Activated T-cell treated with anti-CD3 and anti-CD28 coated beads, Interleukin-2, amount 50 U/mL, for 24 hours (primary cell): Measurements from ENCODE around the gene FBXL20.
A peak's percentile ranks its signal among the peaks of the same experiment; 100 is the strongest.
"Not testable (repeated sequence)": the region's sequence is repeated elsewhere in the genome, so short reads cannot be mapped to it uniquely, and the experiment has no call there.

Experiments
- DNase-seq: peaks from one replicate; pipeline ENCODE4 v3.0.0-alpha.2; 2020
- H3K27ac Mint-ChIP-seq: 2 replicates; pipeline ENCODE4 v1.8.0; 2020; ENCODE audit warnings: mild to moderate bottlenecking, mixed read lengths
- H3K27me3 Mint-ChIP-seq: 2 replicates; pipeline ENCODE4 v1.8.0; 2020; ENCODE audit warnings: mixed read lengths
- H3K36me3 Mint-ChIP-seq: 2 replicates; pipeline ENCODE4 v1.8.0; 2020; ENCODE audit warnings: low read depth, mixed read lengths
- H3K4me1 Mint-ChIP-seq: 2 replicates; pipeline ENCODE4 v1.8.0; 2020; ENCODE audit warnings: low read depth, mixed read lengths
- H3K4me3 Mint-ChIP-seq: 2 replicates; pipeline ENCODE4 v1.8.0; 2020; ENCODE audit warnings: mild to moderate bottlenecking, moderate library complexity, mixed read lengths
- H3K9me3 Mint-ChIP-seq: 2 replicates; pipeline ENCODE4 v1.8.0; 2020; ENCODE audit warnings: mixed read lengths

The FBXL20 gene

GRCh38 chr17:39332092-39332491 lies 69.3 kb downstream of the FBXL20 start:
- no peak for DNase-seq
- Mint-ChIP-seq H3K27me3 (no peaks in the 10 kb centered on the region), H3K9me3 (no peaks in the 10 kb centered on the region), H3K4me3 (no peak overlapping the region), H3K36me3 (peaks cover 7% of the 10 kb centered on the region), H3K27ac (no peak overlapping the region), H3K4me1 (peaks cover 1% of the 10 kb centered on the region)

GRCh38 chr17:39328815-39329214 lies 72.6 kb downstream of the FBXL20 start:
- no peak for DNase-seq
- peaks cover 3% of the 10 kb centered on the region for H3K36me3 Mint-ChIP-seq
- H3K27ac Mint-ChIP-seq, result no peak overlapping the region
- no peaks in the 10 kb centered on the region for H3K9me3 Mint-ChIP-seq
- H3K27me3 Mint-ChIP-seq, result no peaks in the 10 kb centered on the region
- no peak overlapping the region for H3K4me3 Mint-ChIP-seq
- peaks cover 6% of the 10 kb centered on the region for H3K4me1 Mint-ChIP-seq

GRCh38 chr17:39327109-39327508 lies 74.3 kb downstream of the FBXL20 start:
- Mint-ChIP-seq H3K27ac (no peak overlapping the region), H3K4me3 (no peak overlapping the region), H3K4me1 (peaks cover 6% of the 10 kb centered on the region), H3K9me3 (no peaks in the 10 kb centered on the region), H3K27me3 (no peaks in the 10 kb centered on the region), H3K36me3 (no peaks in the 10 kb centered on the region)
- no peak for DNase-seq

- peak overlapping the region; percentile 35 for H3K27ac Mint-ChIP-seq
- H3K36me3 Mint-ChIP-seq, result no peaks in the 10 kb centered on the region
- H3K27me3 Mint-ChIP-seq, result no peaks in the 10 kb centered on the region
- H3K4me3 Mint-ChIP-seq, result no peak overlapping the region
- H3K9me3 Mint-ChIP-seq, result no peaks in the 10 kb centered on the region
- DNase-seq, result no peak
- peaks cover 6% of the 10 kb centered on the region for H3K4me1 Mint-ChIP-seq
These were observed 75.7 kb downstream of the FBXL20 start for GRCh38 chr17:39325528-39326240.

DNA sequence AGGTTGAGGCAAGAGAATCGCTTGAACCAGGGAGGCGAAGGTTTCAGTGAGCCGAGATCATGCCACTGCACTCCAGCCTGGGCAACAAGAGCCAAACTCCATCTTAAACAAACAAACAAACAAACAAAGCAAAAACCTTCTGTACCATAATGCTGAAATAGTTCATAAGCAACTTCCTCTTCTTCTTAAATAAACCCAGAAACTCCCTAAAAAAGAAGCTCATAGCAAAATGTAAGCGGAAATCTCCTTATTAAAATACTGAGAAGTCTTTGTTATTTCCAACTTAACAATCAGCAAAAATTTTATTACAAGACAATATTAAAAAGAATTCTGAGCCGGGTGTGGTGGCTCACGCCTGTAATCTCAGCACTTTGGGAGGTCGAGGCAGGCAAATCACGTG lies 82.8 kb downstream of the FBXL20 start:
- DNase-seq, result no peak
- Mint-ChIP-seq H3K9me3 (no peaks in the 10 kb centered on the region), H3K36me3 (peaks cover 3% of the 10 kb centered on the region), H3K27me3 (no peaks in the 10 kb centered on the region), H3K4me3 (no peak overlapping the region), H3K4me1 (no peaks in the 10 kb centered on the region), H3K27ac (no peak overlapping the region)

DNA sequence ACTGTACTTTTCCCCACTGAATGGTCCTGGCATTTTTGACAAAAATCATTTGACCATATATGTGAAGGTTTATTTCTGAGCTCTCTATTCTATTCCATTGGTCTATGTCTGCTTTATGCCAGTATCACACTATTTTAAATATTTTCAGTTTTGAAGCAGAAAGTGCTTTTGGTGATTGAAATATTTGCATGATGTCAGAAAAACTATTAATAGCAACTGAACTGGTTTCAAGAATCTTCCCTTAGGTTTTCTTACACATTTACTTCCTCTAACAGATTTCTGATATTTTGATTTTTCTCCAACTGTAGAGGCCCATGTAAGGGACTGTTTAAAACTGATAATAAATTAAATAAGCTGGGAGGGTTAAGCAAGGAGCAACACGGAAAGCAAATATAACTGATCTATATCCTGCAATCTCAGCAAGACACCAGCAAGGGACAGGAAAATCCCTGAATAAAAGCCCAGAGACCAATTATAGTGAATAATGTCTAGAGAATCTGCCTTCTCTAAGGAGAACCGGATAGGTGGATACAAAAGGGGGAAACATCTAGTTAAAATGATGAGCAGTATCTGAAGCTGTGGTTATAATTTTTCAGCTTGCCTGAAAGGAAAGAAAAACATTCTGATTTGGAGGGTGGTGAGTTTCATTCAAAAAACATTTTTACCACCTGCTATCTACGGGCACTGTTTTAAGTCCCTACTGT lies 94.8 kb downstream of the FBXL20 start:
- DNase-seq, result no peak
- H3K4me1 Mint-ChIP-seq, result peaks cover 3% of the 10 kb centered on the region
- no peak overlapping the region for H3K4me3 Mint-ChIP-seq
- H3K9me3 Mint-ChIP-seq, result no peaks in the 10 kb centered on the region
- H3K27me3 Mint-ChIP-seq, result no peaks in the 10 kb centered on the region
- H3K36me3 Mint-ChIP-seq, result peaks cover 23% of the 10 kb centered on the region
- H3K27ac Mint-ChIP-seq, result no peak overlapping the region

- Mint-ChIP-seq H3K27ac (no peak overlapping the region), H3K4me3 (no peak overlapping the region), H3K9me3 (no peaks in the 10 kb centered on the region), H3K27me3 (no peaks in the 10 kb centered on the region), H3K36me3 (peaks cover 27% of the 10 kb centered on the region), H3K4me1 (peaks cover 5% of the 10 kb centered on the region)
- DNase-seq, result no peak
These were observed 95.4 kb downstream of the FBXL20 start for GRCh38 chr17:39305978-39306377.

GRCh38 chr17:39304188-39304587 lies 97.2 kb downstream of the FBXL20 start:
- Mint-ChIP-seq H3K4me3 (no peak overlapping the region), H3K4me1 (peaks cover 5% of the 10 kb centered on the region), H3K27ac (no peak overlapping the region), H3K27me3 (no peaks in the 10 kb centered on the region), H3K9me3 (no peaks in the 10 kb centered on the region), H3K36me3 (peaks cover 42% of the 10 kb centered on the region)
- DNase-seq, result no peak

- Mint-ChIP-seq H3K4me3 (no peak overlapping the region), H3K9me3 (no peaks in the 10 kb centered on the region), H3K36me3 (peaks cover 33% of the 10 kb centered on the region), H3K4me1 (no peaks in the 10 kb centered on the region), H3K27ac (no peak overlapping the region), H3K27me3 (no peaks in the 10 kb centered on the region)
- no peak for DNase-seq
These were observed 107.4 kb downstream of the FBXL20 start for GRCh38 chr17:39294060-39294459.

GRCh38 chr17:39292546-39292945 lies 108.9 kb downstream of the FBXL20 start:
- not testable (repeated sequence) for H3K4me1 Mint-ChIP-seq, H3K9me3 Mint-ChIP-seq, H3K4me3 Mint-ChIP-seq, H3K27ac Mint-ChIP-seq, H3K27me3 Mint-ChIP-seq, DNase-seq
- peaks cover 24% of the 10 kb centered on the region for H3K36me3 Mint-ChIP-seq

DNA sequence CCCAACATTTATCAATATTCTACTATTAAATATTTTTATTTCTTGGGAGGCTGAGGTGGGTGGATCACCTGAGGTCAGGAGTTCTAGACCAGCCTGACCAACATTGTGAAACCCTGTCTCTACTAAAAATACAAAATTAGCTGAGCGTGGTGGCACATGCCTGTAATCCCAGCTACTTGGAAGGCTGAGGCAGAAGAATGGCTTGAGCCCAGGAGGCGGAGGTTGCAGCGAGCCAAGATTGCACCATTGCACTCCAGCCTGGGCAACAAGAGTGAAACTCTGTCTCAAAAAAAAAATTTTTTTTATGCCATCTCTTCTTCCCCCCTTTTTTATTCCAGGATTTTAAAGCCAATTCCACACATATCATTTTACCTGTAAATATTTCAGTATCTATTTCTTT lies 114.9 kb downstream of the FBXL20 start:
- not testable (repeated sequence) for H3K27me3 Mint-ChIP-seq, H3K4me1 Mint-ChIP-seq, DNase-seq, H3K9me3 Mint-ChIP-seq, H3K27ac Mint-ChIP-seq, H3K4me3 Mint-ChIP-seq
- H3K36me3 Mint-ChIP-seq, result peaks cover 12% of the 10 kb centered on the region

- Mint-ChIP-seq H3K27ac (no peak overlapping the region), H3K36me3 (peaks cover 22% of the 10 kb centered on the region), H3K27me3 (no peaks in the 10 kb centered on the region), H3K4me3 (no peak overlapping the region), H3K9me3 (no peaks in the 10 kb centered on the region), H3K4me1 (no peaks in the 10 kb centered on the region)
- no peak for DNase-seq
These were observed 116.7 kb downstream of the FBXL20 start for GRCh38 chr17:39284685-39285084.

GRCh38 chr17:39283896-39284295 lies 117.5 kb downstream of the FBXL20 start:
- Mint-ChIP-seq H3K36me3 (peaks cover 25% of the 10 kb centered on the region), H3K27ac (no peak overlapping the region), H3K4me3 (no peak overlapping the region), H3K4me1 (no peaks in the 10 kb centered on the region), H3K9me3 (no peaks in the 10 kb centered on the region), H3K27me3 (no peaks in the 10 kb centered on the region)
- no peak for DNase-seq

DNA sequence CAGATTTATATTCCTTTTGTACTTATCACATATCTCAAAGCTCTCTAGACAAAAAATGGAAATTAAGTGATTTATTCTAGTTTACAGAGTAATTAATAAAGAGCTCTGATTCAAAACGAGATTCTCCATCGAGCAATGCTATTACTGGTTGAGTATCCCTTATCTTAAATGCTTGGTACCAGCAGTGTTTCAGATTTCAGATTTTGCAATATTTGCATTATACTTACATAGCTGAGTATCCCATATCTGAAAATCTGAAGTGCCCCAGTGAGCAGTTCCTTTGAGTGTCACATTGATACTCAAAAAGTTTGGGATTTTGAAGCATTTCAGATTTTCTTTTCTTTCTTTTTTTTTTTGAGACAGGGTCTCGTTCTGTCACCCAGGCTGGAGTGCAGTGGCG lies 118.3 kb downstream of the FBXL20 start:
- Mint-ChIP-seq H3K27me3 (no peaks in the 10 kb centered on the region), H3K4me1 (no peaks in the 10 kb centered on the region), H3K36me3 (peaks cover 29% of the 10 kb centered on the region), H3K4me3 (no peak overlapping the region), H3K9me3 (no peaks in the 10 kb centered on the region), H3K27ac (no peak overlapping the region)
- DNase-seq, result no peak

GRCh38 chr17:39281806-39282205 lies 119.6 kb downstream of the FBXL20 start:
- no peaks in the 10 kb centered on the region for H3K4me1 Mint-ChIP-seq
- no peaks in the 10 kb centered on the region for H3K9me3 Mint-ChIP-seq
- no peaks in the 10 kb centered on the region for H3K27me3 Mint-ChIP-seq
- H3K27ac Mint-ChIP-seq, result no peak overlapping the region
- H3K36me3 Mint-ChIP-seq, result peaks cover 38% of the 10 kb centered on the region
- no peak overlapping the region for H3K4me3 Mint-ChIP-seq
- no peak for DNase-seq
